Suprapubic skin (tissue), 4 donors: ENCODE measurements around the gene IGFN1. TPM values are rescaled to one million over a fixed set of nuclear protein-coding genes. Genes with fewer than 3 reads are reported as not detected.

ENCODE experiments used
- DNase-seq, 2 donors: peaks; one replicate each; pipeline ENCODE4 v3.0.0-alpha.2; 2019; ENCODE audit warnings: low spot score in 2 of 2
- H3K27ac ChIP-seq: fragments of 200-600 bp; sonication (generic); one replicate; pipeline ENCODE4 v1.5.1; 2019
- H3K27me3 ChIP-seq: fragments of 200-600 bp; sonication (generic); one replicate; pipeline ENCODE4 v1.5.1; 2019
- H3K36me3 ChIP-seq: fragments of 200-600 bp; sonication (generic); one replicate; pipeline ENCODE4 v1.5.1; 2019
- H3K4me1 ChIP-seq: fragments of 200-600 bp; sonication (generic); one replicate; pipeline ENCODE4 v1.5.1; 2019
- H3K4me3 ChIP-seq: fragments of 200-600 bp; sonication (generic); one replicate; pipeline ENCODE4 v1.5.1; 2019; ENCODE audit warnings: mild to moderate bottlenecking
- H3K9me3 ChIP-seq: fragments of 200-600 bp; sonication (generic); one replicate; pipeline ENCODE4 v1.5.1; 2019
- CTCF ChIP-seq, 2 donors: fragments of 200-600 bp in 1 of 2; fragments of 450-650 bp in 1 of 2; sonication (generic) in 1 of 2; IDR thresholded peaks; one replicate each; pipeline ENCODE4 v1.5.1; 2016 to 2019; ENCODE audit warnings: antibody characterized with exemption in 2 of 2, mild to moderate bottlenecking in 1 of 2, moderate library complexity in 1 of 2
- EP300 ChIP-seq: sonication (generic); formaldehyde crosslinking; IDR thresholded peaks from one replicate; pipeline ENCODE4 v1.6.1; 2017; ENCODE audit warnings: antibody characterized with exemption
- POLR2A ChIP-seq, 2 donors: fragments of 450-650 bp; IDR thresholded peaks; one replicate each; pipeline ENCODE4 v1.6.1; 2017; ENCODE audit warnings: antibody characterized with exemption in 2 of 2, mild to moderate bottlenecking in 2 of 2, moderate library complexity in 2 of 2
- POLR2AphosphoS5 ChIP-seq, 3 donors: sonication (generic); formaldehyde crosslinking; IDR thresholded peaks; one replicate each; pipeline ENCODE4 v1.6.1; 2017; ENCODE audit warnings: antibody characterized with exemption in 3 of 3
- WGBS: methylation state at CpG from one replicate; pipeline ENCODE4 v1.1.5; 2018; 5-methylcytosine and 5-hydroxymethylcytosine counted together
- total RNA-seq, 4 donors: library from RNA; depleted of rRNA; stranded (reverse); fragments of >200 nt; gene quantifications; one replicate each; pipeline ENCODE4 v1.1.0, GENCODE V29; 2016

Gene IGFN1
- total RNA-seq, 4 donors from 2014 or later: 0.13 to 0.57 TPM; not detected in 2

- TF ChIP-seq CTCF (IDR thresholded peaks at IDR 0.05): no peak
- H3K4me1 ChIP-seq: no peaks in the 10 kb centered on the region
- no peak for DNase-seq
- no peaks in the 10 kb centered on the region for H3K27me3 ChIP-seq
- H3K4me3 ChIP-seq: no peak overlapping the region
- H3K27ac ChIP-seq: no peak overlapping the region
- no peaks in the 10 kb centered on the region for H3K36me3 ChIP-seq
- H3K9me3 ChIP-seq: no peaks in the 10 kb centered on the region
- 92% methylated on average over 3 of the region's 3 CpGs for WGBS
These were observed 8.0 kb downstream of the IGFN1 start for GRCh38 chr1:201198598-201198997.

GRCh38 chr1:201205036-201205435 lies 14.4 kb downstream of the IGFN1 start:
- Histone ChIP-seq H3K4me1 (no peaks in the 10 kb centered on the region), H3K27ac (no peak overlapping the region), H3K9me3 (no peaks in the 10 kb centered on the region), H3K36me3 (no peaks in the 10 kb centered on the region), H3K27me3 (peaks cover 3% of the 10 kb centered on the region), H3K4me3 (no peak overlapping the region)
- WGBS: 93% methylated on average over 12 of the region's 13 CpGs
- DNase-seq: no peak
- TF ChIP-seq EP300 (no peak), POLR2AphosphoS5 (IDR thresholded peaks at IDR 0.05) (no peak), POLR2A (IDR thresholded peaks at IDR 0.05) (no peak), CTCF (IDR thresholded peaks at IDR 0.05) (no peak)

- TF ChIP-seq CTCF (IDR thresholded peaks at IDR 0.05) (no peak), POLR2AphosphoS5 (IDR thresholded peaks at IDR 0.05) (no peak), POLR2A (IDR thresholded peaks at IDR 0.05) (no peak), EP300 (no peak)
- Histone ChIP-seq H3K9me3 (no peaks in the 10 kb centered on the region), H3K36me3 (no peaks in the 10 kb centered on the region), H3K4me1 (no peaks in the 10 kb centered on the region), H3K27me3 (peaks cover 8% of the 10 kb centered on the region), H3K27ac (no peak overlapping the region), H3K4me3 (no peak overlapping the region)
- WGBS: 52% methylated on average over 1 of the region's 4 CpGs
- DNase-seq: no peak
These were observed 15.6 kb downstream of the IGFN1 start for GRCh38 chr1:201206176-201206575.

- no peak overlapping the region for H3K27ac ChIP-seq
- TF ChIP-seq EP300: no peak
- TF ChIP-seq POLR2A (IDR thresholded peaks at IDR 0.05): no peak
- TF ChIP-seq POLR2AphosphoS5 (IDR thresholded peaks at IDR 0.05): no peak
- TF ChIP-seq CTCF (IDR thresholded peaks at IDR 0.05): no peak
- H3K36me3 ChIP-seq: no peaks in the 10 kb centered on the region
- no peak for DNase-seq
- H3K9me3 ChIP-seq: no peaks in the 10 kb centered on the region
- 96% methylated on average over 3 of the region's 3 CpGs for WGBS
- peaks cover 17% of the 10 kb centered on the region for H3K27me3 ChIP-seq
- no peak overlapping the region for H3K4me3 ChIP-seq
- H3K4me1 ChIP-seq: no peaks in the 10 kb centered on the region
These were observed 16.4 kb downstream of the IGFN1 start for GRCh38 chr1:201207046-201207445.

- TF ChIP-seq POLR2AphosphoS5 (IDR thresholded peaks at IDR 0.05) (no peak), EP300 (no peak)
- no peaks in the 10 kb centered on the region for H3K9me3 ChIP-seq
- H3K4me1 ChIP-seq: no peaks in the 10 kb centered on the region
- H3K4me3 ChIP-seq: no peak overlapping the region
- no peak overlapping the region for H3K27ac ChIP-seq
- no peaks in the 10 kb centered on the region for H3K36me3 ChIP-seq
- 100% methylated on average over 2 of the region's 2 CpGs for WGBS
- DNase-seq: no peak
- H3K27me3 ChIP-seq: peaks cover 21% of the 10 kb centered on the region
These were observed 17.6 kb downstream of the IGFN1 start for GRCh38 chr1:201208236-201208635.

- DNase-seq: peak in 1 of 2 donors; percentile 33
- WGBS: 94% methylated on average over 5 of the region's 5 CpGs
These were observed 21.4 kb downstream of the IGFN1 start for GRCh38 chr1:201212056-201212455.

More at GRCh38 chr1:201212056-201212455, 21.4 kb downstream of the IGFN1 start:
- Histone ChIP-seq H3K4me1 (no peaks in the 10 kb centered on the region), H3K27ac (no peak overlapping the region), H3K36me3 (no peaks in the 10 kb centered on the region), H3K27me3 (peaks cover 20% of the 10 kb centered on the region), H3K4me3 (no peak overlapping the region), H3K9me3 (no peaks in the 10 kb centered on the region)
- no peak for TF ChIP-seq POLR2AphosphoS5 (IDR thresholded peaks at IDR 0.05)
- no peak for TF ChIP-seq EP300
- no peak for TF ChIP-seq POLR2A (IDR thresholded peaks at IDR 0.05)
- no peak for TF ChIP-seq CTCF (IDR thresholded peaks at IDR 0.05)
